ENCODE results near the gene NCKAP5. TPM values are rescaled to one million over a fixed set of nuclear protein-coding genes. Genes with fewer than 3 reads are reported as not detected.

NCKAP5 gene
- total and polyA plus RNA-seq, 2 of the 8 experiments (the other 6 are each of a cell fraction or from before 2014, with no cell fraction given) = 0.27 to 0.86 TPM

- ChIA-PET CTCF (ENCODE audit: partially characterized antibody) (interaction anchor here (0.9 to 1.6 kb wide), 3 partner anchors 10 to 204 kb away, joined by 3 to 5 read pairs (median 3); no protein-coding TSS in a partner anchor), POLR2A (ENCODE audit: partially characterized antibody) (no interaction called here)
- no peak for DNase-seq (ENCODE audit: low read depth in 1 of 2, low spot score in 2 of 2)
- Histone ChIP-seq H3K56ac (replicated peaks; ENCODE audit: insufficient read length, low read depth, low read length) (no peak overlapping the region), H3K36me3 (ENCODE audit: control insufficient read depth in 2 of 4, insufficient read depth in 4 of 4, low read length in 3 of 4) (no peaks in the 10 kb centered on the region), H2BK120ac (replicated peaks; ENCODE audit: low read depth, low read length) (no peak overlapping the region), H3K27ac (ENCODE audit: low read depth, low read length) (no peak overlapping the region), H3K23me2 (ENCODE audit: low read depth, low read length) (no peaks in the 10 kb centered on the region), H3K9ac (replicated peaks in 1 of 4; ENCODE audit: extremely low read depth in 1 of 4, low read depth in 3 of 4, low read length in 3 of 4) (no peak overlapping the region), H2AFZ (ENCODE audit: low read length) (0 out of 2 replicates have a peak overlapping the region, but pooled peaks have one; percentile 19), H3K4me1 (replicated peaks in 1 of 4; ENCODE audit: control insufficient read depth in 3 of 4, insufficient read depth in 4 of 4, low read length in 3 of 4) (peaks cover 0 to 2% (median 0%) of the 10 kb centered on the region in 4 experiments; a peak in 2 of 7 replicates), H2BK12ac (ENCODE audit: low read depth, low read length) (no peak overlapping the region), H3K4ac (replicated peaks; ENCODE audit: insufficient read length, low read depth, low read length) (no peak overlapping the region), H3K4me2 (ENCODE audit: insufficient read depth in 1 of 2, low read depth in 2 of 2, low read length in 2 of 2) (no peak overlapping the region), H3K27me3 (replicated peaks in 1 of 4; ENCODE audit: control insufficient read depth in 3 of 4, extremely low read depth in 1 of 4, insufficient read depth in 3 of 4, low read length in 3 of 4) (no peaks in the 10 kb centered on the region), H3K79me1 (ENCODE audit: low read depth, low read length) (no peaks in the 10 kb centered on the region), H4K5ac (ENCODE audit: insufficient read length, low read depth, low read length) (no peak overlapping the region), H2BK15ac (ENCODE audit: low read length) (no peak overlapping the region), H4K20me1 (replicated peaks in 1 of 2; ENCODE audit: control insufficient read depth in 1 of 2, insufficient read depth in 2 of 2, low read length in 2 of 2) (no peaks in the 10 kb centered on the region), H4K8ac (ENCODE audit: extremely low read depth, insufficient read depth, low read length) (no peak overlapping the region), H3K14ac (ENCODE audit: insufficient read length) (no peak overlapping the region), H3K18ac (ENCODE audit: extremely low read depth, low read length) (no peak overlapping the region), H2AK5ac (ENCODE audit: low read depth, low read length) (no peak overlapping the region), H2BK5ac (ENCODE audit: low read depth, low read length) (no peak overlapping the region), H3K23ac (ENCODE audit: insufficient read length) (no peak overlapping the region), H4K91ac (replicated peaks; ENCODE audit: insufficient read length, low read length) (no peak overlapping the region), H3K79me2 (ENCODE audit: control insufficient read depth in 1 of 2, insufficient read depth in 2 of 2, low read length in 2 of 2) (no peaks in the 10 kb centered on the region), H3K4me3 (ENCODE audit: extremely low read depth in 1 of 4, insufficient read depth in 2 of 4, low read depth in 3 of 4, low read length in 4 of 4) (no peak overlapping the region), H3K9me3 (ENCODE audit: insufficient read depth in 2 of 2, low read depth in 1 of 2, low read length in 1 of 2) (no peaks in the 10 kb centered on the region), H2BK20ac (ENCODE audit: low read length) (no peak overlapping the region)
- 89% methylated on average over 4 of the region's 4 CpGs; no CpG with 5 or more reads in 1 of the 2 experiments for WGBS, 2 experiments (ENCODE audit: extremely low coverage in 1 of 2, insufficient coverage in 1 of 2, insufficient read length in 1 of 2, insufficient replicate concordance in 2 of 2, low coverage in 1 of 2, low lambda C conversion rate in 2 of 2, missing lambda C conversion rate in 1 of 2)
- no peak for FAIRE-seq
- TF ChIP-seq NRF1 (IDR thresholded peaks at IDR 0.05; ENCODE audit: low read depth, low read length) (no peak), EP300 (IDR thresholded peaks at IDR 0.05; ENCODE audit: borderline replicate concordance in 1 of 2, low read depth in 2 of 2, low read length in 2 of 2) (no peak), ATF2 (IDR thresholded peaks at IDR 0.05; ENCODE audit: low read length) (no peak), SIN3A (conservative IDR thresholded peaks at IDR 0.05 in 1 of 2, IDR thresholded peaks at IDR 0.05 in 1 of 2; ENCODE audit: low read depth in 1 of 2, low read length in 2 of 2) (no peak), TAF1 (IDR thresholded peaks at IDR 0.05; ENCODE audit: low read depth, low read length) (no peak), BCL11A (IDR thresholded peaks at IDR 0.05; ENCODE audit: low read depth in 2 of 2, low read length in 2 of 2) (no peak), EGR1 (IDR thresholded peaks at IDR 0.05; ENCODE audit: borderline replicate concordance, low read depth, low read length) (no peak), HDAC2 (IDR thresholded peaks at IDR 0.05; ENCODE audit: borderline replicate concordance in 1 of 2, low read depth in 2 of 2, low read length in 2 of 2) (no peak), GTF2F1 (IDR thresholded peaks at IDR 0.05; ENCODE audit: borderline replicate concordance, low read depth, low read length) (no peak), USF2 (IDR thresholded peaks at IDR 0.05; ENCODE audit: low read length) (no peak)
These were observed 696.4 kb downstream of the NCKAP5 start for GRCh38 chr2:132871831-132872230.
